Cardiac fibroblast (primary cell): Measurements from ENCODE around the gene SYNE2.
A peak's percentile ranks its signal among the peaks of the same experiment; 100 is the strongest.

Experiments used
- DNase-seq, 2 donors: peaks; one replicate each; pipeline versions ENCODE4 v3.0.0 to v3.0.0-alpha.2; 2010; ENCODE audit warnings: low read depth in 2 of 2
- H3K4me3 ChIP-seq, 2 donors: replicated peaks in 1 of 2; 1 replicate in 1 of 2; 2 replicates in 1 of 2; pipeline ENCODE4 v1.5.1; 2011; ENCODE audit warnings: low read depth in 2 of 2, low read length in 2 of 2, mild to moderate bottlenecking in 2 of 2, moderate library complexity in 1 of 2
- CTCF ChIP-seq: IDR thresholded peaks from one replicate; pipeline ENCODE4 v1.5.1; 2011; ENCODE audit warnings: low read depth, mild to moderate bottlenecking, low read length, inconsistent platforms

SYNE2 gene

GRCh38 chr14:63992858-63993257 is 140.1 kb downstream of the SYNE2 start:
- TF ChIP-seq CTCF = no peak
- H3K4me3 ChIP-seq = no peak overlapping the region
- no peak for DNase-seq

GRCh38 chr14:63993992-63994391 is 141.2 kb downstream of the SYNE2 start:
- TF ChIP-seq CTCF = peak; percentile 31
- no peak overlapping the region for H3K4me3 ChIP-seq
- peak; percentile 7 to 22 for DNase-seq

GRCh38 chr14:63995285-63995684 is 142.5 kb downstream of the SYNE2 start:
- TF ChIP-seq CTCF = no peak
- no peak for DNase-seq
- H3K4me3 ChIP-seq = no peak overlapping the region

GRCh38 chr14:63996016-63996415 is 143.2 kb downstream of the SYNE2 start:
- DNase-seq = no peak
- no peak overlapping the region for H3K4me3 ChIP-seq
- no peak for TF ChIP-seq CTCF

GRCh38 chr14:63996625-63997220 is 143.9 kb downstream of the SYNE2 start:
- peak; percentile 26 to 72 for DNase-seq
- no peak for TF ChIP-seq CTCF
- no peak overlapping the region for H3K4me3 ChIP-seq

GRCh38 chr14:64000749-64001148 is 147.9 kb downstream of the SYNE2 start:
- no peak overlapping the region for H3K4me3 ChIP-seq
- no peak for DNase-seq
- TF ChIP-seq CTCF = no peak

- no peak for DNase-seq
- no peak for TF ChIP-seq CTCF
- no peak overlapping the region for H3K4me3 ChIP-seq
Observed at GRCh38 chr14:64005822-64006221, 153.0 kb downstream of the SYNE2 start.
